Activated CD8-positive, alpha-beta memory T cell treated with anti-CD3 and anti-CD28 coated beads for 4 hours (primary cell): ENCODE measurements around the gene SPANXC.
"Not testable (repeated sequence)": the region's sequence is repeated elsewhere in the genome, so short reads cannot be mapped to it uniquely, and the experiment has no call there.

Experiments
- DNase-seq, 2 donors: peaks; one replicate each; pipeline ENCODE4 v3.0.0-alpha.2; 2020; ENCODE audit warnings: low read depth in 2 of 2

SPANXC gene, protein sequence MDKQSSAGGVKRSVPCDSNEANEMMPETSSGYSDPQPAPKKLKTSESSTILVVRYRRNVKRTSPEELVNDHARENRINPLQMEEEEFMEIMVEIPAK

GRCh38 chrX:141242417-141242816 is at the start of gene SPANXC:
Gene SPANXC, minus strand, starts transcription at chrX:141242517. Its CDS starts 60 bp downstream, at chrX:141242457.
- not testable (repeated sequence) for DNase-seq

GRCh38 chrX:141279476-141279875 is 37.2 kb upstream of the SPANXC start:
- no peak for DNase-seq

DNA sequence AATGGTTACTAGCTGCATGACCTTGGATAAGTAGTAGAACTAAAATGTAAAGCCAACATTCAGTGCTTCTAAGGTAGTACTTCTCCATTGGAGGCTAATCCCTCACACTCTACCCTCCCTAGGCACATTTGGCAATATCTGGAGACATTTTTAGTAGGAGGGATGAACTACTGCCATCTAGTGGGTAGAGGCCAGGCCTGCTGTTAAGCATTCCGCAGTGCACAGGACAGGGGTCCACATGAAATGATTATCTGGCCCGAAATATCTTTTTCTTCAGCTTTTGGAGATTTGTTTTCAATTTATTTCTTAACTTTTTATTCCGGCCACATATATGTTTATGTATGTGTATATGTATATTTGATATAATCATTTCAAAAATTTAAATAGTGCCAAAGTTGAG is 36.0 kb upstream of the SPANXC start:
- no peak for DNase-seq

- no peak for DNase-seq
Observed at GRCh38 chrX:141258080-141258479, 15.8 kb upstream of the SPANXC start.

DNA sequence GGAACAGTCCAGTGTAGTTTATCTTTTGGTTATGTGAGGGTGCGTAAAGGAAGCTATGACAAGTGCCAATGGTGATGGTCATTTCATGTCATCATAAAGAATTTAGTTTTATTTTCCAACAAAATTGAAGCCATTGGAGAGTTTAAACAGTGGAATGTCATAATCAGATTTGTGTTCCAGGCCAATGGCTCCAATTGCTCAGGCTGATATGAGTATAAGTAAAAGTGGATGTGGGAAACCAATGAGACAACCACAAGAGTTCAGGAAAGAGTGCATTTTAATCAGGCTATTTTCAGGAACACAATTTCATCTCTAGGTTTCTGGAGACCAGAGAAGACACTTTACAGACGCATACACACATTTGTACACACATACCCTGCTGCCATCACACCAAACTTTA is 20.7 kb downstream of the SPANXC start:
- DNase-seq = no peak

GRCh38 chrX:141220342-141221008 is 21.8 kb downstream of the SPANXC start:
- no peak for DNase-seq

GRCh38 chrX:141214196-141214595 is 28.1 kb downstream of the SPANXC start:
- no peak for DNase-seq

- no peak for DNase-seq
Observed at GRCh38 chrX:141201962-141202361, 40.4 kb downstream of the SPANXC start.
